GM18519 (cell line): ENCODE results near the gene PFAS.
"Not testable (repeated sequence)": the region's sequence is repeated elsewhere in the genome, so short reads cannot be mapped to it uniquely, and the experiment has no call there.

ENCODE experiments used
- ATAC-seq: cut with Tn5 transposase; IDR thresholded peaks from one replicate; pipeline ENCODE4 v1.9.1; 2021; ENCODE audit warnings: mild to moderate bottlenecking, moderate library complexity; ENCODE audit not compliant: unreplicated experiment, low FRiP score

Gene PFAS

GRCh38 chr17:8248751-8249607 lies at the start of gene PFAS:
PFAS (plus strand) TSS chr17:8249289; CDS start chr17:8253938, 4,649 bp downstream.
- peak; percentile 36 for ATAC-seq

DNA sequence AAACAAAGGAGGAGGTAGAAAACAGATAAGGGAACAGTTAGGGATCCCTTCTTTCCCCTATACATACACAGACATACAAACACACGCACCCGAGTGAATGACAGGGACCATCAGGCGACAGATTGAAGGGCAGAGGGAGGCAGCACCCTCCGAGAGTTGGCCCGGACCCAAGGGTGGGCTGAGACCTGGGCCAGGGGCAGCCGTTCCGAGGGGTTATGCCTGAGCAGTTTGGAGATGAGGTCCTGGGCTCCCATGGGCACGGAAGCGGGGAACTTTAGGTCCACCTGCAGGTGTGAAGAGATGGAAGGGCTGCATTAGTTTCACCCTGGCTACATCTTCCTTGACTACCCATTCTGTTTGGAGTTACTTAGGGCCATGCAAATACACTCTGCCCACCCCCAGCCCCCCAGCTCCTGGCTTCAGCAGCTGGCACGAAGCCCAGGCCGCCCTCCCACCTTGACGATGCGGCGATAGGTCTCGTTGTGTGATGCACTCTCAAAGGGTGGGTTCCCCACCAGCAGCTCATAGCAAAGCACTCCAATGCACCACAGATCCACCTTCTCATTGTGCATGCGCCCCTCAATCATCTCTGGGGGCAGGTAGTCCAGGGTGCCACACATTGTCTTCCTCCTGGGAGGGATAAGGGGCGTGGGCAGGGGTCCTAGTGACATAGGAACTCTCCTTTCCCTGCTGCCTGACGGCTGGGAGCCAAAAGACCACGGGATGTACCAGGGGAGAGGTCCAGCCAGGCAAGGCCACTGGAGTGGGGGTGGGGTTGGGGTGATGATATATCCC lies 44.1 kb upstream of the PFAS start:
- ATAC-seq: no peak

DNA sequence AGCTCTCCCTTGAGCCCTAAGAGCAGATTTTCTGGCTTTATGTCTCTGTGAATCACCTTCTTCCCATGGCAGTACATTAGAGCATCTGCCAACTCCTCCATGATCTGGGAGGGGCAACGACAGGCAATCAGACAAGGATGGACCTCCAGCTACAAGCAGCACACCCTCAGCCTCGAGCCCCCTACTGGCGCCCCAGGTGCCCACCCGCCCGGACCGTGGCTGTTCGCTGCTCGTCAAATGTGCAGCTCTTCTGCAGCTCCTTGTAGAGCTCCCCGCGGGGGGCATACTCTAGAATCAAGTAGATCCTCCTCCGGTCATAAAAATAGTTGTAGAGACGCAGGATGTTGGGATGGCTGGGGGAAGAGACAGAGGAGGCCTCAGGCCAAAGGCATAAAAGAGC lies 42.6 kb upstream of the PFAS start:
- no peak for ATAC-seq

- peak; percentile 56 for ATAC-seq
Observed at GRCh38 chr17:8209907-8210760, 39.0 kb upstream of the PFAS start, which contains the start of gene AURKB. AURKB (minus strand) TSS chr17:8210575; CDS start chr17:8210224, 351 bp downstream.

DNA sequence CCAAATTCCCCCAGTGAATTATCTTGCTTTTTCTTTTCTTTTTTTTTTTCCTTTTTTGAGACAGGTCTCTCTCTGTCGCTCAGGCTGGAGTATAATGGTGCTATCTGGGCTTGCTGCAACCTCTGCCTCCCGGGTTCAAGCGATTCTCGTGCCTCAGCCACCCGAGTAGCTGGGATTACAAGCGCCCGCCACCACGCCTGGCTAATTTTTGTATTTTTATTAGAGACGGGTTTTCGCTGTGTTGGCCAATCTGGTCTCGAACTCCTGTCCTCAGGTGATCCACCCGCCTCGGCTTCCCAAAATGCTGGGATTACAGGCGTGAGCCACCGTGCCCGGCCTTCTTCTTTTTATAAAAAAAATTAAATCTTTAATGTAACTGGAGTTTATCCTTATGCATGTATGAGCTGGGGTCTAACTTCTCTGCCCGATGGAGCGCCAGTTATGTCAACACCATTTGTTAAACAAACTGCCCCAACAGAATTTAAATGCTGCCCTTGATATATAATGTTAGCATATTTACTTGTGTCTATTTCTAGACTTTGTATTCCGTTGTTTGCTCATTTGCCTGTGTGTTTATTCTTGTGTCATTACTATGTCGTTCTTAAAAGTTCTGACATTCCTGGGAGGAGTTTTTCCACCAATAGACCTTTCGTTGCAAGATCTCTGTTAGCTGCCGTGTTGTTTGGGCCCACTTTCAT lies 38.2 kb upstream of the PFAS start:
- no peak for ATAC-seq

DNA sequence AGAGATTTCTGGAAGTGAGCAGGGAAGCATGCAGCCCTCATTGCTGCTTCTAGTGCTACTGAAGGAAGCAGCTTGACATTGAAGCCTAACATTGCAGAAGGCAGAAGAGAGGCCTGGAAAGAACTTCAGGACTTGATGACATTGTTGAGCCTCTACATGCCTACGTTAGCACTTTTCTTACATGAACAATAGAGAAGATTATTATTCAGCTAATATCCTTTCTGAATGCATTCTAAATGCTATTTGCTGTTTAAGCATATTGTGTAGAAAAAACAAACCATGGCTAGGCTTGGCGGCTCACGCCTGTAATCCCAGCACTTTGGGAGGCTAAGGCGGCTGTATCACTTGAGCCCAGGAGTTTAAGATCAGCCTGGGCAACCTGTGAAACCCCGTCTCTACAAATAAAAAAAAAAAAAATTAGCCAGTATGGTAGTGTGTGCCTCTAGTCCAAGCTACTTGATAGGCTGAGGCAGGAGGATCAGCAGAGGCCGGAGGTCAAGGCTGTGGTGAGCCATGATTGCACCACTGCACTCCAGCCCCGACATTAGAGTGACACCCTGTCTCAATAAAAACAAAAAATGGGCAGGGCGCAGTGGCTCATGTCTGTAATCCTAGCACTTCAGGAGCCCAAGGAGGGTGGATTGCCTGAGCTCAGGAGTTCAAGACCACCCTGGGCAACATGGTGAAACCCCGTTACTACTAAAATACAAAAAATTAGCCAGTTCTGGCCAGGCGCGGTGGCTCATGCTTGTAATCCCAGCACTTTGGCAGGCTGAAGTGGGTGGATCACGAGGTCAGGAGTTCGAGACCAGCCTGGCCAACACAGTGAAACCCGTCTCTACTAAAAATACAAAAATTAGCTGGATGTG lies 36.5 kb upstream of the PFAS start:
- ATAC-seq: no peak

GRCh38 chr17:8214000-8214399 lies 35.1 kb upstream of the PFAS start:
- ATAC-seq: not testable (repeated sequence)

- ATAC-seq: no peak
Observed at GRCh38 chr17:8220783-8221662, 28.1 kb upstream of the PFAS start.

- ATAC-seq: peak; percentile 32
Observed at GRCh38 chr17:8221663-8222379, 27.3 kb upstream of the PFAS start.

DNA sequence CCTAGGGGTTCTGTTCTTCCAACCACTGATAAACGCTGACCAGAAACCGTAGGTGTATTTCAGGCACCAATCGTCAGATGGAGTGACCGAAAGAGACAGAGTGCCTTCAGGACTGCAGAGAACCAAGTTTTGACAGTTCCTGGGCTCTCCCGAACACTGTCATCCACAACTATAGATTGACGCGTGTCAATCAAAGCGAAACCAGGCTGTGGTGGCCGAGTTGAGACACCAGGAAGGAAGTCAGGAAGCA lies 26.8 kb upstream of the PFAS start:
- peak; percentile 6 for ATAC-seq

DNA sequence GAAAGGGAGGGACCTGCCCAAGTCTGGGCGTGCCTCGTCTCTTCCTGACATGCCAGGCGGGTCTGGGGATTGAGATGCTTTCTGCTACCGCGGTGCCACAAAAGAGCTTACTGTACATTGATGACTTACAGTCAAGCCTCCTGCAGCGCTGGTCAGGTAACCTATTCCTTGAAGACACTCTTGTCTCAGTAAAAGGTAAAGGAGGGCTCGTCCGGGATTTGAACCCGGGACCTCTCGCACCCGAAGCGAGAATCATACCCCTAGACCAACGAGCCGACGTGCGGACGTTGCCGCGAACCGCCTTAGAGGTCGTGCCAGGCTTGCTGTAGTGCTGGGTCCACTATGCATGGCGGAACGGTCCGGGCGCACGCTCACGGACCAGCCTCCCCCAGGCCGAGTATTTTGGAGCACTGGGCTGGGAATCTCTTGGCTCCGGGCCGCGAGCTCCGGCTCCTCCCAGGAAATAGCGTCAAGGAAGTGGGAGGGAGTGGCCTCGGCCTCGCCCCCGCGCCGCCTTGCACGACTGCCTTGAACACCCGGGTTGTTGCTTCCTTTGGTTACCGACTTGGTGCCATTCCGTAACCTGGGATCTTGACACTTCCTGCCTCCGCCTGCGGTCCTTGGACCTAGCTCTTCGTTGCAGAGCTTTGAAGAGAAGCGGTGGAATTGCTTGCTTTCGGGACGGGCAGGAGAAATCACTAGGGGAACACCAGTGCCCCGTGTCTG lies 26.3 kb upstream of the PFAS start:
- ATAC-seq: peak; percentile 18

- no peak for ATAC-seq
Observed at GRCh38 chr17:8223356-8224126, 25.5 kb upstream of the PFAS start.

GRCh38 chr17:8224891-8225812 lies 23.9 kb upstream of the PFAS start:
- no peak for ATAC-seq

GRCh38 chr17:8225813-8226535 lies 23.1 kb upstream of the PFAS start:
- ATAC-seq: no peak
